ENCODE results near the gene GZMH. TPM values are rescaled to one million over a fixed set of nuclear protein-coding genes. Genes with fewer than 3 reads are reported as not detected.

The GZMH gene
- total RNA-seq, 1 donor from 2014 or later = not detected

GRCh38 chr14:24630087-24630871 lies 20.8 kb upstream of the GZMH start:
- Mint-ChIP-seq H3K27ac (ENCODE audit: unreplicated experiment) (no peak overlapping the region), H3K36me3 (ENCODE audit: unreplicated experiment) (no peaks in the 10 kb centered on the region), H3K9me3 (ENCODE audit: unreplicated experiment) (no peaks in the 10 kb centered on the region), H3K4me3 (ENCODE audit: unreplicated experiment) (no peak overlapping the region), H3K27me3 (ENCODE audit: unreplicated experiment) (no peaks in the 10 kb centered on the region), H3K4me1 (ENCODE audit: unreplicated experiment) (no peaks in the 10 kb centered on the region)
- no peak for DNase-seq (ENCODE audit: extremely low spot score, unreplicated experiment)
- TF ChIP-seq CTCF (IDR thresholded peaks at IDR 0.05) = no peak

- no peaks in the 10 kb centered on the region for H3K9me3 Mint-ChIP-seq (ENCODE audit: unreplicated experiment)
- no peaks in the 10 kb centered on the region for H3K36me3 Mint-ChIP-seq (ENCODE audit: unreplicated experiment)
Measured at GRCh38 chr14:24629521-24629920, 20.0 kb upstream of the GZMH start.

GRCh38 chr14:24613747-24614146 lies 4.3 kb upstream of the GZMH start:
- no peaks in the 10 kb centered on the region for H3K27me3 Mint-ChIP-seq (ENCODE audit: unreplicated experiment)
- no peak overlapping the region for H3K4me3 Mint-ChIP-seq (ENCODE audit: unreplicated experiment)
- no peak for DNase-seq (ENCODE audit: extremely low spot score, unreplicated experiment)
- H3K36me3 Mint-ChIP-seq (ENCODE audit: unreplicated experiment) = no peaks in the 10 kb centered on the region
- TF ChIP-seq CTCF (IDR thresholded peaks at IDR 0.05) = no peak
- H3K4me1 Mint-ChIP-seq (ENCODE audit: unreplicated experiment) = no peaks in the 10 kb centered on the region
- H3K27ac Mint-ChIP-seq (ENCODE audit: unreplicated experiment) = no peak overlapping the region
- H3K9me3 Mint-ChIP-seq (ENCODE audit: unreplicated experiment) = no peaks in the 10 kb centered on the region

More at GRCh38 chr14:24629521-24629920, 20.0 kb upstream of the GZMH start:
- no peak overlapping the region for H3K4me3 Mint-ChIP-seq (ENCODE audit: unreplicated experiment)
- DNase-seq (ENCODE audit: extremely low spot score, unreplicated experiment) = no peak
- no peaks in the 10 kb centered on the region for H3K4me1 Mint-ChIP-seq (ENCODE audit: unreplicated experiment)
- TF ChIP-seq CTCF (IDR thresholded peaks at IDR 0.05) = no peak
- no peak overlapping the region for H3K27ac Mint-ChIP-seq (ENCODE audit: unreplicated experiment)
- no peaks in the 10 kb centered on the region for H3K27me3 Mint-ChIP-seq (ENCODE audit: unreplicated experiment)

- H3K4me3 Mint-ChIP-seq (ENCODE audit: unreplicated experiment) = no peak overlapping the region
- no peaks in the 10 kb centered on the region for H3K4me1 Mint-ChIP-seq (ENCODE audit: unreplicated experiment)
- H3K27ac Mint-ChIP-seq (ENCODE audit: unreplicated experiment) = no peak overlapping the region
- H3K36me3 Mint-ChIP-seq (ENCODE audit: unreplicated experiment) = no peaks in the 10 kb centered on the region
- no peak for DNase-seq (ENCODE audit: extremely low spot score, unreplicated experiment)
- H3K27me3 Mint-ChIP-seq (ENCODE audit: unreplicated experiment) = no peaks in the 10 kb centered on the region
- TF ChIP-seq CTCF (IDR thresholded peaks at IDR 0.05) = no peak
- H3K9me3 Mint-ChIP-seq (ENCODE audit: unreplicated experiment) = no peaks in the 10 kb centered on the region
Measured at GRCh38 chr14:24613241-24613640, 3.8 kb upstream of the GZMH start.

- DNase-seq (ENCODE audit: extremely low spot score, unreplicated experiment) = no peak
- Mint-ChIP-seq H3K36me3 (ENCODE audit: unreplicated experiment) (no peaks in the 10 kb centered on the region), H3K27ac (ENCODE audit: unreplicated experiment) (no peak overlapping the region), H3K27me3 (ENCODE audit: unreplicated experiment) (no peaks in the 10 kb centered on the region), H3K9me3 (ENCODE audit: unreplicated experiment) (no peaks in the 10 kb centered on the region), H3K4me1 (ENCODE audit: unreplicated experiment) (no peaks in the 10 kb centered on the region), H3K4me3 (ENCODE audit: unreplicated experiment) (no peak overlapping the region)
- no peak for TF ChIP-seq CTCF (IDR thresholded peaks at IDR 0.05)
Measured at GRCh38 chr14:24612196-24612595, 2.7 kb upstream of the GZMH start.

All from osteocyte (in vitro differentiated cells).